Right renal pelvis (tissue), 4 donors: ENCODE results near the gene PSMC4. TPM values are rescaled to one million over a fixed set of nuclear protein-coding genes. Genes with fewer than 3 reads are reported as not detected.

Experiments
- DNase-seq, 4 donors: peaks; one replicate each; pipeline ENCODE4 v3.0.0-alpha.2; 2013; ENCODE audit warnings: low read depth in 4 of 4, low spot score in 3 of 4, missing footprints in 1 of 4
- polyA plus RNA-seq, 4 donors: library from polyadenylated mRNA; unstranded; fragments of 120-200 nt; gene quantifications; one replicate each; pipeline ENCODE4 v1.2.1, GENCODE V29; 2013; ENCODE audit not compliant: insufficient read length in 4 of 4

PSMC4 gene
- polyA plus RNA-seq, 4 donors, result 86.6 to 105 (median 92.7) TPM

- no peak for DNase-seq
These were observed 15.7 kb downstream of the PSMC4 start for GRCh38 chr19:39986643-39987042.

DNA sequence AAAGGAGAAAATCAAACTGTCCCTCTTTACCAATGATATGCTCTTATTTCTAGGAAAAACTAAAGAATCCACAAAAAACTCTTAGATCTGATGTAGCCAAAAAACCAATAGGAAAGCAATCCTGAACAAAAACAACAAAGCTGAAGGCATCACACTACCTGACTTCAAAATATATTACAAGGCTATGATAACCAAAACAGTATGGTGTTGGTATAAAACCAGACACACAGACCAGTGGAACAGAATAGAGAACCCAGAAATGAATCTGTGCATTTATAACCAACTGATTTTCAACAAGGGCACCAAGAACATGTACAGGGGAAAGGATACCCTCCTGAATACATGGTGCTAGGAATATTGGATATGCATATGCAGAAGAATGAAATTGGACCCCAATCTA lies 16.2 kb downstream of the PSMC4 start:
- no peak for DNase-seq

DNA sequence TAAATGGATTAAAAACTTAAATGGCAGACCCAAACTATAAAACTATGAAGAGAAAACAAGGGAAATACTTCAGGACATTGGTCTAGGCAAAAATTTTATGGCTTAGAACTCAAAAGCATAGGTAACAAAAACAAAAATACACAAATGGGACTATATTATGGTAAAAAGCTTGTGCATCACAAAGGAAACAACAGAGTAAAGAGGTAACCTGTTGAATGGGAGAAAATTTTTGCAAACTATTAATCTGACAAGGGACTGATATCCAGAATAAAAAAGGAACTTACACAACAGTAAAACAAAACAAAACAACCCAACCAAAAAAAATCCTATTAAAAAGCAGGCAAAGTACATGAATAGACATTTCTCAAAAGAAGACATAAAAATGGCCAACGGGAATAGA lies 16.6 kb downstream of the PSMC4 start:
- no peak for DNase-seq

DNA sequence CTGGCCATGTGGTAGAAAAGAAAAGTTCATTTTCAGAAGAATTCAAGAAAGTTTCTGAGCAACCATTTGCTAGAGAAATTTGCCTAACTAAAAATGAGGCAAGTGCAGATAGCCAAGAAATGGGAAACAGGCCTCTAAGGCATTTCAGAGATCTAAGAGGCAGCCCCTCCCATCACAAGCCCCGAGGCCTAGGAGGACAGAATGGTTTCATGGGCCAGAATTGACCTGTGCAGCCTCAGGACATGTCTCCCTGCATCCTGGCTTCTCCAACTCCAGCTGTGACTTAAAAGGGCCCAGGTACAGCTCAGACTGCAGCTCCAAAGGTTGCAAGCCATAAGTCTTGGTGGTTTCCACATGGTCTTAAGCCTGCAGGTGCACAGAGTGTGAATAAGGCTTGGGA lies 22.6 kb downstream of the PSMC4 start:
- DNase-seq, result no peak

- no peak for DNase-seq
These were observed 23.4 kb downstream of the PSMC4 start for GRCh38 chr19:39994361-39994760.

GRCh38 chr19:39995794-39996193 lies 24.8 kb downstream of the PSMC4 start:
- no peak for DNase-seq

- peak in 1 of 4 donors; percentile 2 for DNase-seq
These were observed 25.3 kb downstream of the PSMC4 start for GRCh38 chr19:39996218-39996810.

GRCh38 chr19:39996811-39997637 lies 26.1 kb downstream of the PSMC4 start, which contains the start of gene ZNF546:
Gene ZNF546, plus strand, starts transcription at chr19:39997060. Its CDS starts 1,267 bp downstream, at chr19:39998327.
- peak; percentile 78 to 83 (median 81) for DNase-seq

GRCh38 chr19:39997638-39998216 lies 26.8 kb downstream of the PSMC4 start:
- DNase-seq, result no peak

DNA sequence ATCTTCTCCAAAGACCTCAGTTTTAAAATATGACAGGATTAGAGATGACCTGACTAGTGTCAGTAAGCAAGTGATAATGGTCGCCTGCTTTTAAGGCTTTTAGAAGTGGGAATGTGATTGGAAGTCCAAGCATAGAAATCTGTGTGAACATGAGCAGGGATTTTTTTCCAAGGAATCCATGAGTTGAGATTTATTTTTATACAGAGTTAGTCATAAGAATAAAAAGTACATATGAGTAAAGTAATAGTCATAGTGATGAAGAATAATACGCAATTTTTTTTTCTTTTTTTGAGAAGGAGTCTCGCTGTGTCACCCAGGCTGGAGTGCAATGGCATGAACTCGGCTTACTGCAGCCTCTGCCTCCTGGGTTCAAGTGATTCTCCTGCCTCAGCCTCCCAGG lies 27.5 kb downstream of the PSMC4 start:
- DNase-seq, result no peak

- DNase-seq, result no peak
These were observed 34.8 kb downstream of the PSMC4 start for GRCh38 chr19:40005691-40006272.

- no peak for DNase-seq
These were observed 35.3 kb downstream of the PSMC4 start for GRCh38 chr19:40006273-40006691.

DNA sequence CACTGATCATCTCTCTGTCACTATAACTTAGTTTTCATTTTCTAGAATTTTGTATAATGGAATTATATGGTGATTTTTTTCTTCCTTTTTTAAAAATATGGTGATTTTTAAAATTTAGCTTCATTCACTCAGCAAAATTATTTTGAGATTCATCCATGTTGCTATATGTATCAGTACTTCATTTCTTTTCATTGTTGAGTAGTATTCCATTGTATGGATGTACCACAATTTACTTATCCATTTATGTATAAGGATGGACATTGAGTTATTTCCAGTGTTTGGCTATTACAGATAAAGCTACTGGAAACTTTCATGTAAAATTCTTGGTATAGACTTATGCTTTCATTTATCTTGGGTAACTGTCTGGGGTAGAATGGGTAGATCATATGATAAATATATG lies 38.7 kb downstream of the PSMC4 start:
- DNase-seq, result no peak

DNA sequence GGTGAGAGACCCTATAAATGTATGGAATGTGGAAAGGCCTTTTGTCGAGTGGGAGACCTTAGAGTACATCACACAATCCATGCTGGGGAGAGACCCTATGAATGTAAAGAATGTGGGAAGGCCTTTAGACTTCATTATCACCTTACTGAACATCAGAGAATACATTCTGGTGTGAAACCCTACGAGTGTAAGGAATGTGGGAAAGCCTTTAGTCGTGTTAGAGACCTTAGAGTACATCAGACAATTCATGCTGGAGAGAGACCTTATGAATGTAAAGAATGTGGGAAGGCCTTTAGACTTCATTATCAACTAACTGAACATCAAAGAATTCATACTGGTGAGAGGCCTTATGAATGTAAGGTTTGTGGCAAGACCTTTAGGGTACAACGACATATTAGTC lies 43.0 kb downstream of the PSMC4 start:
- no peak for DNase-seq

DNA sequence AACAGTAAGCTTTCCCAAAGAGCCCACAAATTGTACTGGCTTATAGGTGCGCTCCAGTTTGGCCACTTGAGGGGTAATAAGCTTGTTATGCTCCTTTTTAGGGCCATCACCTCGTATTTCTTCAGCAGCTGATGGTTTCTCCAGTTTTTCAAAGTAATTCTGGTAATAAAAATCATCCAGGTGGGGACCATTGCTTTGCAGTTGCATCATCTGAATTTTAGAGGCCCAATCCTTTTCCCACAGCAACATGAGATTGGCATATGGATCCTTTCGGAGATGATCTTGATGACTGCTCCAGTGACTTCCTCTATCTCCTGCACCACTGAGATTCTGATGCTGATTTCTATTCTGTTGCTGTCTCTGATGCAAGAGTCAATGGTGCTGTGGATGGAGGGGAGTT lies 53.0 kb downstream of the PSMC4 start:
- no peak for DNase-seq

GRCh38 chr19:40025938-40026596 lies 55.1 kb downstream of the PSMC4 start:
- DNase-seq, result no peak

DNA sequence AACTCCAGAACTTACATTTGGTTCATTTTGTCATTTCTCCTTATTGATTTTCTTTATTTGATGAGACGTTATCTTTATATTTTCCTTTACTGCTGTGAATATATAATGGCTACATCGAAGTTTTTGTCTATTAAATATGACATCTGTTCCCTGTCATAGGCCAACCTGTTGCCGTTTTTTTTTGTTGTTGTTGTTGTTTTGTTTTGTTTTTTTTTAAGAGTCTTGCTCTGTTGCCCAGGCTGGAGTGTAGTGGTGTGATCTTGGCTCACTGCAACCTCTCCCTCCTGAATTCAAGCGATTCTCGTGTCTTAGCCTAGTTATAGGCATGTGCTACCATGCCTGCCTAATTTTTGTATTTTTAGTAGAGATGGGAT lies 55.6 kb downstream of the PSMC4 start:
- no peak for DNase-seq
